Hematopoietic multipotent progenitor cell treated with erythropoietin and hydrocortisone succinate and interleukin-3 and kit ligand, for 17 days (in vitro differentiated cells): ENCODE results near the gene PTPN4.

ENCODE experiments used
- DNase-seq: peaks from one replicate; pipeline ENCODE4 v3.0.0-alpha.2; 2015; ENCODE audit warnings: low spot score

Gene PTPN4

DNA sequence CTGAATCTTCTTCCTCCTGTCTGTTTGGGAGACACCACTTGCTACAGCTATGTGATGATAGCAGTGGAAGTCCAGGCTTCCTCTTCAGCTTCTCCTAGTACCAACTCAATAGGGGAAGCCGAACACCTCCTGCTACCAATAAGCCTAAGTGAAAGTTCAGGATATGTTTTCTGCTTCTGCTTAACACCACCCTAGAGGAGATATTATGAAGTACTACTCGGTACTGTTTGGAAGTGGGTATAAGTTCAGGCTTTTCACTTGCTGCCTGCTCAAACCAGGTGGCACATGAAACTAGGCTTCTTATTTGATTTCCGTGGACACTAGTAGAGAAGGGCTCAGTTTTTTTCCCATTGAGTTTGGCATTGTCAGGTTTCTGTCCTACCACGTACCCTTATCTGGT, 99.8 kb downstream of the PTPN4 start:
- no peak for DNase-seq

DNA sequence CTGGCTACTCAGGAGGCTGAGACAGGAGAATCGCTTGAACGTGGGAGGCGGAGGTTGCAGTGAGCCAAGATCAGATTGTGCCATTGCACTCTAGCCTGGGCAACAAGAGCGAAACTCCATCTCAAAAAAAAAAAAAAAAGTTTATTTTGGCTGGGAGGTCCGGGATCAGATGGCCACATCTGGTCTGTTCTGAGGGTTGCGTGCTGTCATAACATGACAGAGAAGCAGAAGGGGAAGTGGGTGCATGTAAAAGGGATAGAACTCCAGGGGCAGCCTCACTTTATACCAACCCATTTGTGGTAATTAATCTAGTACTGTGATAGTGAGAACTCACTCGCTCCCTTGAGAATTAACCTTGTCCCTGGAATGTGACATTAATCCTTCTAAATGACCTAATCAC, 101.2 kb downstream of the PTPN4 start:
- no peak for DNase-seq

DNA sequence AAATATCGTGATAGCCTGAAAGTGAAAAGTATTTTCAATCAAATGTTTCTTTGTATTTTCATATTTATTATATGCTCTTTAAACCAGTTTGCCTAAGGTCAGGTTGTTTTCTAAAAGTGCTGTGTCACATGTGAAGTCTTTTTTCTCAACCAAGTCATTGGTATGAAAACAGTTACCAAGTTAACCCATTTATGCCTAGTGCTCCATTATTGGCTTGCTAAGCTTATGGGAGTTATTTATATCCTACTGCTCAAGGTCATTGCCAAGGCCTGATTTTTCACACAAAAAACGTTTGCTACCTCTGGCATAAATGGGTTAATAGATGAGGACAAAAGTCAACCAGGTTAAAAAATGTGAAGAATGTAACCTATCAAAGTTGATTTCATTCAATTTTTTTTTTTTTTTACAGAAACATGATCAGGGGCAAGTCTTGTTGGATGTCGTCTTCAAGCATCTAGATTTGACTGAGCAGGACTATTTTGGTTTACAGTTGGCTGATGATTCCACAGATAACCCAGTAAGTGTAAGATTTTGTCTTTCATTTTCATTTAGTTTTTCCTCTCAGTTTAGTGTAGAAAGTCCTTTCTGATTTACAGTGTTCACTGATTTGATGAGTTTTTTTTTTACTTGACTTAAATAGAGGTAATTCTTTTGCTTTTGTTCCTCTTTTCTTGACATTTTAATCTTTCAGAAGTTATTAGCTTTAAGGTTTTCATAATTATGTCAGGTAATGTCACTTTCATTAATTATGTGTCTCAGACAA, 102.6 kb downstream of the PTPN4 start:
- DNase-seq = no peak

DNA sequence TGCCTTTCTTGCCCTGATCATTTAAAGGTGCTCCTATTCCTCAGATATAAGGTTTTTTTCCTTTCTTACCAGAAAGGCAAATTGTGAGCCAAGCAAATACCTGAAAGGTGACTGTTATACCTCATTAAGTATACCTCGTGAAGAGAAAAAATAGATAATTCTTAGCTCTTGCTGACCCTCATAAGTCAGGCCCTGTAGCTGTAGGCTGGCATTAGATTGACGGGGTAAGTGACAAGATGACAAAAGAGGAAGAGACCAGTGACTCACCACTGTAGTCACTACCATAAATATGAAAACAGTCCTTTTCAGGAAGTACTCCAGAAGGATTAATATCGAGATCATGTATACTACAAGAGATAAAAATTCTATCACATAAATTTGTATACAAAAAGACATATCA, 104.6 kb downstream of the PTPN4 start:
- DNase-seq = no peak

DNA sequence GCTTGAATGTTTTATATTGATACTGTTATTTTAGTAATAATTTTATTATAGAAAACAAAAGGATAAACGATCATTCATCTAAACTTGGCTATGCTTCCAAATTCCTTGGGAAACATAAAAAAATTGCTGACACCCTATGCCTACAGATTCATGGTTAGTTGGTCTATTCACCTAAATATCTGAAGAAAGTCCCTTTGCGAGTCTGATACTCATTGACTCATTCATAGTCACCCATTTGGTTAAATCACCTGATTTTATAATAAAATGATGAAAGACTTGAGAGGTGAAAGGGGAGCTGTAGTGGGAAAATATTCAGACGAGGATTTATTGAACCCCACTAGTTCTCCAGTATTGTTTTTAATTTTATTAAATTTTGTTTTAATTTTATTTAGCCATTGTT, 112.0 kb downstream of the PTPN4 start:
- DNase-seq = no peak

DNA sequence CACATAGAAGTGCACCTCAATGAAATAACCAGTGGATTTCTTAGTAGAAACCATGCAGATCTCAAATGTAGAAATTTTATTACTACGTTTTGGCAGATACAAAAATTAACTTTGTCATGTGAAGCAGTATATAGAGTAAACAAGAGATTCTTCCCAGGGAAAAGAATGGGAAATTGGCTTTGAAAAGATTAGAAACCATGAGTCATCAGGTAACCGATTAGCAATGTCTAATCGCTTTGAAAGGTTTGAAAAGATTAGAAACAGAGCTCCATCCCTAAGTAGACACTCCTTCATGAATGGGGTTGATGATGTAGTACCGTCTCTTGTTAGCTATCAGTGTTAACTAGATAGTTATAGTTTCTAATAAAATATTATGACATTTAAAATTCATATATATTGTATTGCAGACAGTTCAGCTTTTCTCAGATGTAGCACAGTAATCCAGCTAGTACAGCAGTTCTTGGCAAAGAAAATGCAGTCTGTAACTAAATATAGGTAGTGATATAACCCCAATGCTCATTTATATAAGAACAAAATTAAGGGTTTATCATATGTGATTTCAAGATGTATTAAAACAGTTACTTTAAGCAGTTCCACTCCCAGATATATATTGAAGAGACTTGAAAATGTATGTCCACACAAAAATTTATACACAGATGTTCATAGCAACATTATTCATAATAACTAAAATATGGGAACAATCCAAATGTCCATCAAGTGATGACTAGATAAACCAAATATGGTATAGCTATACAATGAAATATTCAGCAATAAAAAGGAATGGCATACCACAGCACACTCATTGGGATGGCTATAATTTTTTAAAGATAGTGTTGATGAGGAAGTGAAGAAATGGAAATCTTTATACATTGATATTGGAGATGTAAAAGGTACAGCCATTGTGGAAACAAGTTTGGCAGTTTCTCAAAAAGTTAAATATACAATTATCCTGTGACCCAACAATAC, 113.9 kb downstream of the PTPN4 start:
- DNase-seq = no peak

DNA sequence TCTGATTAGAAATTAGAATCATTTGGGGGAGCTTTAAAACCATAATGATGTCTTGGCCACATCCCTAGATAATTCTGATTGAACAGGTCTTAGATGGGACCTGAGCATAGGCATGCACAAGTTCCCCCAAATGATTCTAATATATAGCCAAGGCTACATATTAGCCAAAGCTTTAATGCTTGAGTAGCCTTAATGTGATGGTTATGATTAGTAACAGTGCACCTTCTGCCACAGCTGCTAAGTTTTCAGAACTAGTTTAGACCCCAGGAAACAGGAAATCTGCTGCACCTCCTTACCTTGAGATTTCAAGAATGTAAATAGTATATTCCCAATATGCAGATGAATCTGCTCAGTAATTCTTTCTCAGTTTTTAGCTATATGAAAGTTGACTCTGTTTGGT, 119.8 kb downstream of the PTPN4 start:
- no peak for DNase-seq

DNA sequence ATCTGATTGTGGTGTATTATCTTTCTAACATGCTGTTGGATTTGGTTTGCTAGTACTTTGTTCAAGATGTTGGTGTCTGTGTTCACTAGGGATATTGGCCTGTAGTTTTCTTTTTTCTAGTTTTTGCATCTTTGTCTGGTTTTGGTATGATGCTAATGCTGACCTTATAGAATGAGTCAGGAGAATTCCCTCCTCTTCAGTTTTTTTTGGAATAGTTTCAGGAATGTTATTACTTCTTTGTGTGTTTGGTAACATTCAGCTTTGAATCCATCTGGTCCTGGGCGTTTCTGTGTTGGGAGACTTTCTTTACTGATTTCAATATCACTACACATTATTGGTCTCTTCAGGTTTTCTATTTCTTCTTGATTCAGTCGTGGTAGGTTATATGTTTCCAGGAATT, 129.0 kb downstream of the PTPN4 start:
- no peak for DNase-seq

DNA sequence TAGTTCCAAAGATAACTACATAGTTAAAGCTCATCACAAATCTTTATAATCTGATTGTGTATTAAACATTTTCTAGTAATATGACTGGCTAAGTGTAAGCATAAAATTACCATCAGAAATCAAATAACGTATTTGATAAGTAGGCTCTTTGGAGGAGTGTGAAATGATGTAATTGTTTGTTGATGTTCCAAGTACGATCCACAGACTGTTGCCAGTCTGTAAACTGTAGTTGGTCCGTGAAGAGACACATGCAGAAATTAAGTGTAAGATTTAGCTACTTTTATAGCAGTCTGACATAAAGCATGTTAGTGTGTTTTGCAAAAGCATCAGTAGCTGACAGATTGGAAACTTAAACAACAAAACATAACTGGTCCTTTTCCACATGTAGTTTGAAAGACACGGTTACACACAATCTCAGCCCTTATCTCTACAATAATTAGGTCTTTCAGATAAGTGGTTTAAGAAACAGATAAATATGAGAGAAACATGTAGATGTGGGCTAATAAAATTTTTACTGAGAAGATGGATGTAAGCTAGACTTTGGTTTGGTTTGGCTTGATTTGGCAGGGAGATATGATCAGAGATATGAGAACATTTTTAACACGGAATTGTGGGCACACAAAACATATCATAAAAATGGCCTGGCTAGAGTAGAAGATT, 138.1 kb downstream of the PTPN4 start:
- DNase-seq = no peak

DNA sequence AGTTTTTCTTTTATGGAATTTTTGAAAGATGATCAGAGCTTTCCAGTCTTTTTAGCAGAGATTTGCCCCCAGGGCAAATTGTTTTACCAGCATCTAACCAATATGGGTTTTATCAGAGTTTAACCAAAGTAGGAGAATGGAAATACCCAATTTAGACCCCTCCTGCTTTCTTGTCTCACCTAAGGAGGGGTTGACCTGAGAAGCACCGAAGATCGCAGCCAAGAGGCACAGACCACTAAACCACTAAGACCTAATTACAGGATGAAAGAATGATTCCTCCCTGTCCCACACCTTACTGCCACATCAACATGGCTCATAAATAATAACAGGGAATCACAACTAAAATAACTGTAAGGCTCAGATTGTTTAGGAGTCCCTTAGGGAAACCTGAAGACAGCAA, 141.3 kb downstream of the PTPN4 start:
- no peak for DNase-seq

DNA sequence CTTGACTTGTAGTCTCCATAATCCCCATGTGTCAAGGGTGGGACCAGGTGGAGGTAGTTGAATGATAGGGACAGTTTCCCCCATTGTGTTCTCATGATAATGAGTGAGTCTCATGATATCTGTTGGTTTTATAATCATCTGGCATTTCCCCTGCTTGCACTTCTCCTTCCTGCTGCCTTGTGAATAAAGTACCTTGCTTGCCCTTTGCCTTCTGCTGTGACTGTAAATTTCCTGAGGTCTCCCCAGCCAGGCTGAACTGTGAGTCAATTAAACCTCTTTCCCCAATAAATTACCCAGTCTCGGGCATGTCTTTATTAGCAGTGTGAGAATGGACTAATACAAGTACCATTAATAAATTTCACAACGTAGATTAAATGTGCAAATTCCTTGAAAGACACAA, 150.8 kb downstream of the PTPN4 start:
- no peak for DNase-seq

DNA sequence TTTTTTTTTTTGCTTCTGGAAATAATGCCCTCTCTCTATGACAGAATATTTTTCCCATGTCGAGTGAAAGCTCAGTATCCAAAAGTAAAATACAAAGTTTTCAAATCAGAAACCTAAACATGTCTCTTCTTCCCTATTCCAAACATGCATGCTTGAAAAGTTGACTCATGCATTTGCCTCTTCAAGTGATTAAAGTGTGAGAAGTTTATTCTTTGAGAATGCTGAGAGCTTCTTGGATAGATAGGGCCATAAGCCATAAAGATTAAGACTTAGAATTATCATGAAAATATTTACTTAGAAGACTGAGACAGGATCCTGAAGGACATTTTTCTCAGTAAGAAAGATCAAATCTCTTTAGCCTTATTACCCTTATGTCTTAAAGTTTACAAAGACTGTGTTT, 154.5 kb downstream of the PTPN4 start:
- DNase-seq = no peak

DNA sequence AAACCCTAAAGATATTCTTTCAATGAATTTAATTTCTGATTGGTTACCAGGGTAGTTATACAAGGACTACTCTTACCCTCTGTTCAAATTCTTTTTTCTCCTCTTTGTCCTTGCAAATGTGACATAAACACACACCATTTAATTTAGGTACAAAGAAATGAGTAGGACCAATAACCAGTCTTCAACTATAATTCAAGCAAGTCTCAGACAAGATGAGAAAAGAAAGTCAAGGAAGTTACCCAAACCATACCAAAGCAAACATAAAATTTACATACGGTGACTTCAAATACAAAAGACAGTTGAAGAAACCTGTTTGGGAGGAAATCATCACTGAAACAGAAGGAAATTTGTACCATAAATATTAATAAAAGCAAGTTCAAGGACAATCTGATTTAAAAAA, 162.1 kb downstream of the PTPN4 start:
- DNase-seq = no peak

DNA sequence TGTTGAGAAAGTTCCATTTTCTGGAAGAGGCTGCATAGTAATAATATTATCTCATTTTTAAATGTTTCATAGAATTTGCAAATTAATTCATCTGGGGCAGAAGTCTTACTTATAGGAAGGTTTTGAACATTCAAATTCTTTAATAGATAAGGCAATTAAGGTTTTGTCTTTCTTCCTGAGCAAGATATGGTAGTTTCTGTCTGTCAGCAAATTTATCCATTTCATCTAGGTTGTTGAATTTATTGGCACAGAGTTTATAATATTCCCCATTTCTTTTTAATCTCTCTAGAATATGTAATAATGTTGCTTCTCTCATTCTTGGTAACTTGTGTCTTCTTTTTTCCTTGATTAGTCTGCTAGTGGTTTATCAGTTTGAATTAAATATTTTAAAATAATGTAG, 163.0 kb downstream of the PTPN4 start:
- no peak for DNase-seq

DNA sequence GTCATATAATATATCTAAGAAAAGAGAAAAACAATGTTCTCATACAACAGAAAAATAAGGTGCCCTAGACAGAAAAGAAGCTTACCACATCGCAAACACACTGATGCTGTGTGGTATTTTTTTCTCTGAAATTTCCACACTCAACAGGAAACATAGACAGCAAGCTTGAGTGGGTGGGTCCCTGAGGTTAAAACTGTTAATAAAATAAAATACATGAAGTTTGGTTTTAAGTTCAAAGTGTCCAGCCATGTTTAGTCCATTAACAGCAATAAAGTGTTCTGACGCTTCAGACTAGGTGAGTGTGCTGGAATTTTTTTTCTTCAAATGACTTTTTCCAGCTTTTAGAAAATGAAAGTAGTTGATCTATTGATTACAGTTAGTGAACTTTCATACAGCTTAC, 169.8 kb downstream of the PTPN4 start:
- DNase-seq = no peak

DNA sequence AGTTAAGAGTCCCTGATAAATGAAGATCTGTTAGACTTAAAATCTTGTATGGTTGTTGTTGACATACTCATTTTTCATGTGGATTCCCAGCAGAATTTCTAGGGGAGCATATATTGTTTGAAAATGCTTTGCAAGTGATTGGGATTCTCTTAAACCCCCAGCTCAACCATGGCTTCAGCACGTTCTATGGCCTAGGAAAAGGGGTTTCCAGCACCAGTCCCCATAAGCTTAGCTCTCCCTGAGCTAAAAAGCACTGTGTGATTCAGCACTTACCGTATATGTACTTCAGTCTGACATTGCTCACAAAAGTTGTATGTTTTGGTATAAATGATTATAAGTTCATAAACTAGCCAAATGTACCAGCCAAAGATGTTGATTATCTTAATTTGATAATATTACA, 173.1 kb downstream of the PTPN4 start:
- no peak for DNase-seq

DNA sequence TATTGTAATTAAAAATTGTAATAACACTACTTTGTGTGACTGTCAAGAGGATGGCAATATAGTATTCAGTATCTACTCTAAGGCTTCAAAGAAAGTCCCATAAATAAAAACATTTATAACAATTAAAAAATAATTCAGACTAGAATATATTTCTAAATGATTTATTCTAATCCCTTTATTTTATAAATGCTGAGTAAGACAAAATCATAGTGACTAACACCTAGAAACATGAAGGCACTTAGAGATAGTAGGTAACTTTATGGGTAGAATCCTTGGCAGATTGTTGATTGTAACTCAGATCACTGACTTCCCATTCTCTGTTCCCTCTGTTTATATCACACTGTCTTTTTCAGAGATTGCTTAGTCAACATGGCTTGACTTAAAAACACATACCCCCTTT, 174.6 kb downstream of the PTPN4 start:
- no peak for DNase-seq

DNA sequence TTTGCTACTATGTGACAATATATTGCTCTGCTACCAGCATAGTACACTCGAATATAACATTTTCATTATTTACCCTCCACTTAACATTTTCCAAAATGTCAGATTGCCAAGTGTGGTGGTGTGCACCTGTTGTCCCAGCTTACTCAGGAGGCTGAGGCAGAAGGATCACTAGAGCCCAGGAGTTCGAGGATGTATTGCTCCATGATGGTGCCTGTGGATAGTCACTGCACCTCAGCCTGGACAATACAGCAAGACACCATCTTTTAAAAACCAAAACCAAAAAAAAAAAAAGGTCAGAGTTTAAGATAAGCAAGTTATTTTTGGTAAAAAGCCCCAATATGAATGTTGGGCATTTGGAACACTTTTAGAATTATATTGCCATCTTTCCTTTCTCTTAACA, 178.0 kb downstream of the PTPN4 start:
- no peak for DNase-seq

DNA sequence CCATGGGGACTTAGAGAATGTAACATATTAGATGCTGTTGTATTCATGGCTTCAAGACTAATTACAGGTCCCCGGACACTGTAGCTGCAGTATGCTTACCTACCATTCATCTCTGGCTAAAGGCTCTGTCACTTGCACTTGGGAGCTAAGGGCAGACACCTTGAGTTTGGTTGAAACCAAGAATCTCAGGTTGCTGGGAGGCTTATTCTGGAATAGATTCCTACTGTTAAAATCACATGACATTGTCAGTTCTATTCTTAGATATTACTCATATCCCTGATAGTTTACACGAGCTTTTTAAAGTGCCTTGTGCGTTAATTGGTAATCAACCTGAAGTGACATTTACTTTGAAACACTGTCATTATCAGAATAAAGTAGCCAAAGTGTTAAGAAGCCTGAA, 180.2 kb downstream of the PTPN4 start:
- DNase-seq = no peak

DNA sequence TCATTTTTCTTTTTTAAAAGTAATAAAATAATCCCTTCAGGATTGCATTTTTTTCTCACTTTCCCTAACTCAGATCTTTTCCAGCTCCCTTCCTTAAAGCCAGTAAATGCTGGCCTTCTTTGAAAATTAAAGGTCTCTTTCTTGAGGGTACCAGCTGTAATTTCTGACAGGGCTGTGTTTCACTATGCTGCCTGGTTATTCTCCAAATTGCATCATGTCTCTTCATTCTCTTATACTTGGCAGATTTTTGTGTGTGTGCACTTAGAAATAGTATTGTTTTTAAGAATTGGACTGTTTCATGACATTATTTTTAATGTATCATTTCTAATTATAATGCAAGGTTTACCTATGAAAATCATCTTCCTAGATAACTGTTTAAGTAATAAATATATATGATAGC, 181.1 kb downstream of the PTPN4 start:
- DNase-seq = no peak

DNA sequence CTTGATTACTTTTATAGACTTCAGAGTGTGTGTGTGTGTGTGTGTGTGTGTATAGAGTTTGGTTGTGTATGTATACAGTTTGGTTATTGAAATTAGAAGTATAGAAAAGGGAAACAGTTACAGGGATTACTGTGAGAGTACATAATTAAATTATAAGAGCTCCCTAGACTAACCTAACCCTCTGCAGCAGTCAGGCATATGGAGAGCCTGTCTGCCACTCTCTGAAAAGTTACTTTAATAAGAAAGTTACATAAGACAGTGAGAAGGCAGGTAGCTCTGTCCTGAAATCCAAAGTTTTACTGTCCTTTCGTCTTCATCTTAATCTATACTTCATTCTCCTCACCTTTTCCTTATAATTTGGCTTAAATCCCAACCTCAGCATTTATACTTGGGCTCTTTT, 181.7 kb downstream of the PTPN4 start:
- no peak for DNase-seq

DNA sequence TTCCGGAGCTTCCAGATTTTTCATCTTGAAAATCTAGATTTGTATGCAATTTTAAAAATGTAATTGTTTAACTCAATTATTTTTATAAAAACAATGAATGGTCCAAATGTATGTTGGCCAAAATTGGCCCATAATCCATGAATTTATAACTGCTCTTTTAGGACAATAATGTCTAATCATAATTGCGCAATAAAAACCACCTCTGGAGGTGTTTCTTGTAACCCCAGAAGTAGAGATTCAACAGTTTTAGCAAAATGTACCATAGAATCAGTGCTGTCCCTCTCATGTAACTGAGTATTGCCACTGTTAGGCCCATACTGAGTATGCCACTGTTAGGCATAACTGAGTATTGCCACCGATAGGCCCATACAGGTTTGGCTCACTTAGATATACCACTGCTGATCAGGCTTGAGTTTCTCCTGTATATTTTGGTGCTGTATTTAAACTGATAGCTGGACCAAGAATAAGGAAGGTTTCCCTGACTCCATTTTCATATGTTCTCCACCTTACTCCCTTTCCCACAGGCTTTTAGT, 182.3 kb downstream of the PTPN4 start:
- DNase-seq = no peak

DNA sequence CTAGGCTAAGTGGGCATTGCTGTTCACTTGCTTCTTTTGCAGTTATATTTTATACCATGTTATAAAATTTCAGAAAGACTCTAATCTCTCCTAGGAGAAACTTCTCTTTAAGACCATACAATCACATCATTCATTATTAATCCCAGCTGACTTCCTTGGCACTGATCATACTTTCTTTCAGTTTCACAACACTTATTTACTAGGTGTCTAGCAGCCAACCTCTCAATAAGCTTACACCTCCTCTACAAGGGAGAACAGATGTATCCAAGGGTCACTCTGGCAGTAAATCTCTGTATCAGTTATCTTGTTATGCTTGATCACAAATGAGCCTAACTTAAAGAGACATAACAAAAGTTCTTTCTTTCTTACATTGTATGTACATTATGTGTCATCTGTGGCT, 183.3 kb downstream of the PTPN4 start:
- DNase-seq = no peak
